Naive thymus-derived CD4-positive, alpha-beta T cell (primary cell): Measurements from ENCODE around the gene ESRRA. TPM values are rescaled to one million over a fixed set of nuclear protein-coding genes. Genes with fewer than 3 reads are reported as not detected.

ENCODE experiments used
- ATAC-seq: fragments of 150-1000 bp; cut with Tn5 transposase; 2 replicates; pipeline ENCODE4 v1.10.0; 2021; ENCODE audit warnings: mild to moderate bottlenecking, moderate library complexity
- CTCF ChIA-PET: fragments of 350-600 bp; sonication (Branson Sonifier 250); formaldehyde crosslinking; loops from one replicate; lab custom pipeline; 2021; ENCODE audit warnings: antibody characterized with exemption; lab: Charles Lee
- POLR2A ChIA-PET: fragments of 350-600 bp; sonication (Branson Sonifier 250); formaldehyde crosslinking; loops from one replicate; lab custom pipeline; 2021; ENCODE audit warnings: antibody characterized with exemption, inconsistent platforms; lab: Charles Lee
- DNase-seq, 9 donors: peaks; one replicate each; pipeline versions ENCODE4 v3.0.0 to v3.0.0-alpha.2; 2020 to 2022; ENCODE audit warnings: mixed read lengths in 1 of 9
- H3K27ac ChIP-seq: one replicate; pipeline ENCODE4 v1.7.0; 2013; ENCODE audit warnings: mild to moderate bottlenecking, low read depth, low read length, moderate library complexity
- H3K27me3 ChIP-seq, 2 donors: one replicate each; pipeline ENCODE4 v1.7.0; 2013; ENCODE audit warnings: low read length in 2 of 2, mild to moderate bottlenecking in 2 of 2, moderate library complexity in 2 of 2; ENCODE audit not compliant: control insufficient read depth in 2 of 2, insufficient read depth in 2 of 2
- H3K36me3 ChIP-seq, 3 experiments: 1 replicate in 2 of 3; 2 replicates in 1 of 3; pipeline ENCODE4 v1.7.0; 2013; ENCODE audit warnings: low read length in 3 of 3, mild to moderate bottlenecking in 3 of 3, moderate library complexity in 1 of 3; ENCODE audit not compliant: insufficient read depth in 3 of 3, control insufficient read depth in 2 of 3
- H3K4me1 ChIP-seq, 2 donors: one replicate each; pipeline ENCODE4 v1.7.0; 2013; ENCODE audit warnings: low read length in 2 of 2, mild to moderate bottlenecking in 2 of 2, moderate library complexity in 1 of 2; ENCODE audit not compliant: control insufficient read depth in 2 of 2, insufficient read depth in 2 of 2
- H3K4me3 ChIP-seq: 2 replicates; pipeline ENCODE4 v1.7.0; 2013; ENCODE audit warnings: mild to moderate bottlenecking, low read length
- H3K9me3 ChIP-seq, 3 experiments: 1 replicate in 2 of 3; 2 replicates in 1 of 3; pipeline ENCODE4 v1.7.0; 2013; ENCODE audit warnings: low read length in 3 of 3; ENCODE audit not compliant: control insufficient read depth in 2 of 3
- H3K27ac Mint-ChIP-seq, 9 donors: one replicate each; pipeline ENCODE4 v1.8.0; 2020 to 2022; ENCODE audit warnings: mixed read lengths in 9 of 9, mild to moderate bottlenecking in 8 of 9, moderate library complexity in 5 of 9, inconsistent platforms in 2 of 9
- H3K27me3 Mint-ChIP-seq, 5 donors: one replicate each; pipeline ENCODE4 v1.8.0; 2021 to 2022; ENCODE audit warnings: mixed read lengths in 5 of 5, mild to moderate bottlenecking in 1 of 5
- H3K36me3 Mint-ChIP-seq, 5 donors: one replicate each; pipeline ENCODE4 v1.8.0; 2020 to 2022; ENCODE audit warnings: mixed read lengths in 5 of 5, mild to moderate bottlenecking in 3 of 5, inconsistent platforms in 1 of 5
- H3K4me1 Mint-ChIP-seq, 7 donors: one replicate each; pipeline ENCODE4 v1.8.0; 2020 to 2022; ENCODE audit warnings: mixed read lengths in 7 of 7, mild to moderate bottlenecking in 3 of 7, inconsistent platforms in 1 of 7
- H3K4me3 Mint-ChIP-seq, 10 donors: one replicate each; pipeline ENCODE4 v1.8.0; 2020 to 2022; ENCODE audit warnings: mild to moderate bottlenecking in 10 of 10, mixed read lengths in 10 of 10, moderate library complexity in 6 of 10, inconsistent platforms in 2 of 10
- H3K9me3 Mint-ChIP-seq, 11 donors: one replicate each; pipeline ENCODE4 v1.8.0; 2020 to 2022; ENCODE audit warnings: mixed read lengths in 11 of 11, mild to moderate bottlenecking in 4 of 11, inconsistent platforms in 1 of 11, moderate library complexity in 1 of 11
- intact Hi-C, 2 donors: fragments of 100-400 bp; cut with micrococcal nuclease; formaldehyde crosslinking; loops; one replicate each; pipeline ENCODE4 v1.15.1; 2023
- polyA plus RNA-seq, 2 donors: library from polyadenylated mRNA; unstranded; fragments of 300-500 nt; fragmentation: Illumina TruSeq; gene quantifications; one replicate each; pipeline ENCODE4 v1.2.3, GENCODE V29; 2021
- total RNA-seq, 6 experiments: library from RNA in 5 of 6; stranded (reverse) in 5 of 6; gene quantifications; 1 replicate in 5 of 6; 2 replicates in 1 of 6; pipeline ENCODE4 v1.2.3 and lab custom pipeline; 2021 to 2026

The ESRRA gene
- total and polyA plus RNA-seq, 7 experiments from 2014 or later: 5.3 to 42.0 (median 26.8) TPM

DNA sequence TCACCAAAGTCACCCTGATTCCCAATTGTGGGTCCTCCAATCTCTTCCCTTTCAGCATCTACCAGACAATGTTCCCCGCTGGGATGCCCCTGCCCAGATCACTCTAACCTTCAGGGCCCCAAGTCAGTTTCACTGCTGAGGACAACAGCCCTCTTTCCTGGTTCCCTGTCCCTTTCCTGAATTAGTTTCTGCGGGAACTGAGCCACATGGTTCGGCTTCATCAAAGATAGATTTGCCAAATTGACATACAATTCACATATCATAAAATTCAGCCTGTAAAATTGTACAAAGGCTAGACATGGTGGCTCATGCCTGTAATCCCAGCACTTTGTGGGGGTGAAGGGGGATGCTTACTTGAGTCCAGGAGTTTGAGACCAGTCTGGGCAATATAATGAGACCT, 22.7 kb downstream of the ESRRA start:
- Histone ChIP-seq H3K9me3 (no peaks in the 10 kb centered on the region), H3K36me3 (peaks cover 0 to 3% (median 0%) of the 10 kb centered on the region in 3 experiments), H3K4me3 (no peak overlapping the region), H3K27ac (no peak overlapping the region), H3K27me3 (no peaks in the 10 kb centered on the region), H3K4me1 (peaks cover 4 to 8% of the 10 kb centered on the region in 2 donors)
- Mint-ChIP-seq H3K4me3 (no peak overlapping the region), H3K27me3 (no peaks in the 10 kb centered on the region), H3K9me3 (peaks cover 0 to 4% (median 0%) of the 10 kb centered on the region in 11 donors), H3K4me1 (peaks cover 0 to 12% (median 7%) of the 10 kb centered on the region in 7 donors), H3K36me3 (no peaks in the 10 kb centered on the region), H3K27ac (no peak overlapping the region)
- ATAC-seq: no peak
- ChIA-PET CTCF (no interaction called here), POLR2A (no interaction called here)
- DNase-seq: no peak
- intact Hi-C loops: no loop called here

DNA sequence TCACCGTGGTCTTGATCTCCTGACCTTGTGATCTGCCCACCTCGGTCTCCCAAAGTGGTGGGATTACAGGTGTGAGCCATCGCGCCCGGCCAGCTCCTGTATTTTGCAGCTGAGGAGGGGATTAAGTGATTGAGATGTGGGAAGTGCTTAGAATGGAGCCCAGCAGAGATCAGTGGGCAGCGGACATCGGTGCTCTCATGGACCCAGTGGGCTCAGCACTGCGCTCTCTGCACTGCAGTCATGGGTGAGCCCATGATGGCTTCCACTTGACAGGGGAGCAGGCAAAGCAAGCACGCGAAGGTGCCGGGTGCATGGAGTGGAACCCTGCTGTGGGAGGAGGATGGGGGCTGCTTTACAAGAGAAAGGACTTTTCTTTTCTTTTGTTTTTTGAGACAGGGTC, 25.6 kb downstream of the ESRRA start:
- peaks cover 0 to 4% (median 0%) of the 10 kb centered on the region in 5 donors for H3K36me3 Mint-ChIP-seq
- H3K4me1 ChIP-seq: peaks cover 4 to 8% of the 10 kb centered on the region in 2 donors
- no peaks in the 10 kb centered on the region for H3K27me3 ChIP-seq
- peaks cover 0 to 8% (median 0%) of the 10 kb centered on the region in 3 experiments for H3K36me3 ChIP-seq
- DNase-seq (no peak), ATAC-seq (no peak)
- H3K9me3 Mint-ChIP-seq: peaks cover 0 to 4% (median 0%) of the 10 kb centered on the region in 11 donors
- H3K9me3 ChIP-seq: no peaks in the 10 kb centered on the region
- peaks cover 0 to 14% (median 7%) of the 10 kb centered on the region in 7 donors for H3K4me1 Mint-ChIP-seq
- H3K4me3 ChIP-seq: no peak overlapping the region
- intact Hi-C loops: loop anchor here (1.0 kb wide), 1 partner anchor 13 kb away; the partner anchor contains the start of gene PRDX5 (in 2 of the 2)
- H3K4me3 Mint-ChIP-seq: no peak overlapping the region
- CTCF ChIA-PET: interaction anchor here (0.8 to 2.0 kb wide), 3 partner anchors 13 to 126 kb away, joined by 4 to 10 read pairs (median 7); partner anchors contain the start of genes ESRRA, PRDX5 and TRMT112
- POLR2A ChIA-PET: interaction anchor here (0.6 to 1.7 kb wide), 6 partner anchors 12 to 710 kb away, joined by 3 to 10 read pairs (median 3); partner anchors contain the start of genes PRDX5, SAC3D1 and TRMT112
- no peak overlapping the region for H3K27ac ChIP-seq
- H3K27me3 Mint-ChIP-seq: no peaks in the 10 kb centered on the region
- peak overlapping the region in 2 of 9 donors; percentile 36 to 42 for H3K27ac Mint-ChIP-seq

DNA sequence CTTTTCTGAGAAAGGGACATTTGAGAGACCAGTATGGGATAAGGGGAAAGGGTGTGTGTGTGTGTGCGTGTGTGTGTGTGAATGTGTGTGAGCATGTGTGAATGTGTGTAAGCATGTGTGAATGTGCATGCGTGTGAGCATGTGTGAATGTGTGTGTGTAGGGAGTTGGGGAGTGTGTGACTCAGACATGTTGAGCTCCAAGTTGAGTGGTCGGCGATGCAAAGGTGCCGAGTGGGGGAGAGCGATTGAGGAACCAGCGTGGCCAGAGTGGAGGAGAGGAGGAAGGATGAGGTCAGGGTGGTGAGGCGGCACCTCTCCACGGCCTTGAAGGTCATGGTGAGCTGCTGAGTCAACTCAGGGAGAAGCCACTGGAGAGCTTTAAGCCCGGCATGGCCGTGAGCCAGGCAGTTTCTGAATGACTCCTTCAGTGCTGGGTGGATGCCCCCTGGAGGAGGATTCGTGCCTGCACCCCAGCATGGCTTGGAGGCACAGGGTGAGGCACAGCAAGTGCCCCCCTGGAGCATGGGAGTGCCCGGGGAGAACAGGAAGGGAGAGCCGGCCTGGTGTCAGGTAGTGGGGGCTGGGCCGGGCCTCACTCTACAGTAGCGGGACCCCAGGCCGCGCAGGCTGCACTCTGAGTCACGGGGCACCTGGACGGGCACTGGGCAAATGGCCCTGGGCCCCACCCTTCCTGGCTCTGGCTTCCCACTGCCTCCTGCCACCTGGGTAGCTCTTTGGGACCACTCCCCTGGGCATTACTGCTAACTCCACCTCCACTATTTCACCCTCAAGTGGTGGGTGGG, 26.4 kb downstream of the ESRRA start:
- H3K4me3 ChIP-seq: no peak overlapping the region
- H3K4me3 Mint-ChIP-seq: peak overlapping the region in 3 of 10 donors; percentile 1 to 31 (median 27)
- POLR2A ChIA-PET: interaction anchor here (0.6 to 2.0 kb wide), 4 partner anchors 11 to 47 kb away, joined by 3 to 10 read pairs (median 4); partner anchors contain the start of genes BAD, PRDX5 and TRMT112
- peaks cover 4 to 8% of the 10 kb centered on the region in 2 donors for H3K4me1 ChIP-seq
- H3K4me1 Mint-ChIP-seq: peaks cover 0 to 14% (median 7%) of the 10 kb centered on the region in 7 donors
- ATAC-seq: peak; percentile 92
- H3K27ac ChIP-seq: no peak overlapping the region
- H3K9me3 ChIP-seq: no peaks in the 10 kb centered on the region
- CTCF ChIA-PET: interaction anchor here (0.7 to 2.0 kb wide), 5 partner anchors 8 to 127 kb away, joined by 3 to 10 read pairs (median 4); partner anchors contain the start of genes ESRRA, PRDX5 and TRMT112
- H3K27me3 Mint-ChIP-seq: no peaks in the 10 kb centered on the region
- peaks cover 0 to 8% (median 0%) of the 10 kb centered on the region in 3 experiments for H3K36me3 ChIP-seq
- intact Hi-C loops: loop anchor here (1.0 kb wide), 1 partner anchor 13 kb away; the partner anchor contains the start of gene PRDX5 (in 2 of the 2)
- peaks cover 0 to 3% (median 0%) of the 10 kb centered on the region in 11 donors for H3K9me3 Mint-ChIP-seq
- peak overlapping the region in 6 of 9 donors; percentile 8 to 62 (median 33) for H3K27ac Mint-ChIP-seq
- DNase-seq: peak; percentile 33 to 76 (median 49)
- H3K36me3 Mint-ChIP-seq: peaks cover 0 to 4% (median 0%) of the 10 kb centered on the region in 5 donors
- H3K27me3 ChIP-seq: no peaks in the 10 kb centered on the region

DNA sequence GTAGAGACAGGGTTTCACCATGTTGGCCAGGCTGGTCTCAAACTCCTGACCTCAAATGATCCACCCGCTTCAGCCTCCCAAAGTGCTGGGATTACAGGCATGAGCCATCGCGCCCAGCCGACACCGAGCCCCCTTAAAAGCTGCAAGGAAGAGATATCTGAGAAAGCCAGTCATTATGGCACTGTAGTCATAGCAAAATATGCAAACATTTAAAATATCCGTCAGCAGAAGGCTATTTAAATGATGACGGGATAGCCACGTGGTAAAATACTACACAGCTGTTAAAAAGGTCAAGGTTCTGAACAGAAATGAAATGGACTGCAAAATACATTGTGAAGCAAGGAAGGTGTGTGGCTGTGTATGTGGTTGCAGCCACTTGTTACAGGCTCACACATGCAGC, 28.2 kb downstream of the ESRRA start:
- CTCF ChIA-PET: no interaction called here
- Mint-ChIP-seq H3K27ac (no peak overlapping the region), H3K27me3 (no peaks in the 10 kb centered on the region)

DNA sequence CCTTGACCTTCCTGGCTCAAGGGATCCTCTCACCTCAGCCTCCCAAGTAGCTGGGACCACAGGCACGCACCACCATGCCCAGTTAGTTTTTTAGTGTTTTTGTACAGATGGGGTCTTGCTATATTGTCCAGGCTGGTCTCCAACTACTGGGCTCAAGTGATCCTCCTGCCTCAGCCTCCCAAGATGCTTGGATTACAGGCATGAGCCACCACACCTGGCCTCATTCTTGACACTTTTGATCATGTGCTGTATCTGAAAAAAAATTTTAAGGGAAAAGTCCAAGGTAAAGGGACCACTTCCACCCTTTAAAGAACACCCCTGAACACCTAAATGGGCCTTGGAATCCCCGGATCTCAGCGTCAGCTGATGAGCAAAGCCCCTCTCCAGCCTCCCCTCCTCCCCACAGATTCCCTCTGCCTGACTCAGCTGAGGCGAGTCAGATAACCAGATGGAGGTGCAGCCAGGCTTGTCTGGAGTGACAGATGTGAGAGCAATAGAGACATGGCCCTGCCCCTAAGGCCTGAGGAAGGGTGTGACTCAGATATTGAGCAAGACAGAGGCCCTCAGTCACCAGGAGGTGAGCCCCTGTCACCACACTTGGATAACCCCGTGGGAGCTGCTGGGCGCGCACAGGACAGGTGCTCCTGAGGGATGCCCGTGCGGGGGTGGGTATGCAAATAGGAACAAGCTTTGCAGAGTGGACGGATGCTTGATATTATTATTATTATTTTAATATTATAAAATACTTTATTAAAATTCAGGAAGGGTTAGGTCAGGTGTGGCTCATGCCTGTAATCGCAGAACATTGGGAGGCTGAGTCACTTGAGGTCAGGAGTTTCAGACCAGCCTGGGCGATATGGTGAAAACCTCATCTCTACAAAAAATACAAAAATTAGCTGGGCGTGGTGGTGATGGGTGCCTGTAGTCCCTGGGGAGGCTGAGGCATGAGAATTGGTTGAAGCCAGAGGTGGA, 29.7 kb downstream of the ESRRA start:
- ATAC-seq (peak; percentile 50), DNase-seq (peak in 1 of 9 donors; percentile 46)
- peaks cover 0 to 10% (median 8%) of the 10 kb centered on the region in 5 donors for H3K36me3 Mint-ChIP-seq
- H3K27me3 ChIP-seq: no peaks in the 10 kb centered on the region
- no peaks in the 10 kb centered on the region for H3K27me3 Mint-ChIP-seq
- POLR2A ChIA-PET: interaction anchor here (0.6 kb wide), 1 partner anchor 130 kb away, joined by 5 read pairs; no protein-coding TSS in a partner anchor
- H3K9me3 Mint-ChIP-seq: no peaks in the 10 kb centered on the region
- CTCF ChIA-PET: interaction anchor here (0.6 kb wide), 1 partner anchor 20 kb away, joined by 3 read pairs; no protein-coding TSS in a partner anchor
- no peak overlapping the region for H3K4me3 Mint-ChIP-seq
- peaks cover 13 to 21% of the 10 kb centered on the region in 2 donors for H3K4me1 ChIP-seq
- no peak overlapping the region for H3K4me3 ChIP-seq
- peak overlapping the region in 2 of 9 donors; percentile 62 to 65 for H3K27ac Mint-ChIP-seq
- no peaks in the 10 kb centered on the region for H3K9me3 ChIP-seq
- peaks cover 0 to 11% (median 4%) of the 10 kb centered on the region in 3 experiments for H3K36me3 ChIP-seq
- no peak overlapping the region for H3K27ac ChIP-seq
- intact Hi-C loops: no loop called here
- peaks cover 12 to 39% (median 24%) of the 10 kb centered on the region in 7 donors for H3K4me1 Mint-ChIP-seq

More for the DNA sequence above, 28.2 kb downstream of the ESRRA start:
- peaks cover 4 to 8% of the 10 kb centered on the region in 2 donors for H3K4me1 ChIP-seq
- H3K27me3 ChIP-seq: no peaks in the 10 kb centered on the region
- no peak for DNase-seq
- peaks cover 0 to 26% (median 12%) of the 10 kb centered on the region in 7 donors for H3K4me1 Mint-ChIP-seq
- no peak overlapping the region for H3K4me3 ChIP-seq
- H3K4me3 Mint-ChIP-seq: no peak overlapping the region
- H3K36me3 Mint-ChIP-seq: peaks cover 0 to 10% (median 8%) of the 10 kb centered on the region in 5 donors
- no peak for ATAC-seq
- intact Hi-C loops: no loop called here
- POLR2A ChIA-PET: interaction anchor here (1.2 to 2.0 kb wide), 2 partner anchors 10 to 49 kb away, joined by 5 read pairs; partner anchors contain the start of gene BAD
- no peak overlapping the region for H3K27ac ChIP-seq
- H3K9me3 Mint-ChIP-seq: no peaks in the 10 kb centered on the region
- no peaks in the 10 kb centered on the region for H3K9me3 ChIP-seq
- peaks cover 0 to 11% (median 4%) of the 10 kb centered on the region in 3 experiments for H3K36me3 ChIP-seq
